GM12878 (cell line): ENCODE measurements around the gene XPO6. TPM values are rescaled to one million over a fixed set of nuclear protein-coding genes. Genes with fewer than 3 reads are reported as not detected.

ENCODE experiments used
- ATAC-seq: fragments of 200-7000 bp; cut with Tn5 transposase; 3 replicates; pipeline ENCODE4 v1.9.1; 2020; ENCODE audit warnings: mild to moderate bottlenecking, moderate library complexity
- BruUV-seq: library from RNA; stranded (reverse); fragments of 400-500 nt; replicated peaks from 2 replicates; lab custom pipeline; 2021; lab: Mats Ljungman, UMichigan
- CTCF ChIA-PET: fragments of 300-600 bp; sonication (Branson Sonifier 250); formaldehyde crosslinking; extraction: SDS; loops from one replicate; lab custom pipeline; 2021; ENCODE audit warnings: inconsistent platforms; lab: Yijun Ruan, JAX
- POLR2A ChIA-PET: fragments of 350-600 bp; formaldehyde crosslinking; extraction: SDS; loops from one replicate; lab custom pipeline; 2021; ENCODE audit warnings: inconsistent platforms; lab: Charles Lee
- RAD21 ChIA-PET: fragments of 300-600 bp; sonication (Branson Sonifier 250); formaldehyde crosslinking; loops from one replicate; lab custom pipeline; 2023; ENCODE audit warnings: antibody characterized with exemption; ENCODE audit not compliant: unreplicated experiment; lab: Charles Lee
- SMC1A ChIA-PET: fragments of 300-600 bp; sonication (Branson Sonifier 250); formaldehyde crosslinking; loops from one replicate; lab custom pipeline; 2023; ENCODE audit not compliant: unreplicated experiment, uncharacterized antibody; lab: Charles Lee
- DNase-seq: peaks from one replicate; pipeline ENCODE4 v3.0.0-alpha.2; 2011; ENCODE audit warnings: low read depth, low spot score
- FAIRE-seq: peaks from 3 replicates; lab custom pipeline; 2011; peaks lifted over from hg19 to GRCh38; lab: Jason Lieb, UNC
- H2AFZ ChIP-seq: 2 replicates; pipeline ENCODE4 v1.6.0; 2011; ENCODE audit warnings: low read depth, low read length, control low read depth; ENCODE audit not compliant: control insufficient read depth
- H3K27ac ChIP-seq: 2 replicates; pipeline ENCODE4 v1.5.1; 2011; ENCODE audit warnings: control low read depth; ENCODE audit not compliant: control insufficient read depth, insufficient read depth
- H3K27me3 ChIP-seq, 2 experiments: replicated peaks in 1 of 2; 2 replicates each; pipeline versions ENCODE4 v1.6.0 to v1.6.1; 2011; ENCODE audit warnings: low read length in 1 of 2; ENCODE audit not compliant: control insufficient read depth in 2 of 2, insufficient read depth in 2 of 2
- H3K36me3 ChIP-seq, 2 experiments: 2 replicates each; pipeline ENCODE4 v1.5.1; 2011; ENCODE audit warnings: low read length in 1 of 2; ENCODE audit not compliant: control insufficient read depth in 2 of 2, insufficient read depth in 2 of 2
- H3K4me1 ChIP-seq: 2 replicates; pipeline ENCODE4 v1.6.1; 2011; ENCODE audit warnings: mild to moderate bottlenecking, low read length, moderate library complexity, mixed read lengths; ENCODE audit not compliant: control insufficient read depth, insufficient read depth
- H3K4me2 ChIP-seq: 2 replicates; pipeline ENCODE4 v1.6.0; 2011; ENCODE audit warnings: control low read depth; ENCODE audit not compliant: control insufficient read depth, insufficient read depth
- H3K4me3 ChIP-seq: fragments of 200-600 bp; sonication (generic); 2 replicates; pipeline ENCODE4 v1.5.1; 2016
- H3K79me2 ChIP-seq: 2 replicates; pipeline ENCODE4 v1.6.0; 2011; ENCODE audit warnings: low read length; ENCODE audit not compliant: control insufficient read depth, insufficient read depth
- H3K9ac ChIP-seq: 2 replicates; pipeline ENCODE4 v1.8.0; 2011; ENCODE audit warnings: low read length, control low read depth, mixed read lengths; ENCODE audit not compliant: control insufficient read depth, insufficient read depth
- H3K9me3 ChIP-seq: replicated peaks from 3 replicates; pipeline ENCODE4 v1.5.1; 2011; ENCODE audit warnings: mild to moderate bottlenecking, low read length; ENCODE audit not compliant: control insufficient read depth, insufficient read depth
- H4K20me1 ChIP-seq: 2 replicates; pipeline ENCODE4 v1.6.0; 2011; ENCODE audit not compliant: control insufficient read depth, insufficient read depth
- CHD2 ChIP-seq: IDR thresholded peaks from 2 replicates; pipeline ENCODE4 v1.6.1; 2011; ENCODE audit warnings: low read depth, low read length, improper control_type of control experiment, borderline replicate concordance
- FOS ChIP-seq: IDR thresholded peaks from 3 replicates; pipeline ENCODE4 v1.6.1; 2011; ENCODE audit warnings: borderline replicate concordance; ENCODE audit not compliant: insufficient read length; ENCODE audit errors: extremely low read depth
- HDAC6 ChIP-seq: fragments of 200-600 bp; sonication (generic); IDR thresholded peaks from one replicate; pipeline ENCODE4 v1.8.0; 2017; ENCODE audit warnings: antibody characterized with exemption; ENCODE audit not compliant: unreplicated experiment
- MXI1 ChIP-seq: fragments of 150-350 bp; IDR thresholded peaks from 2 replicates; pipeline ENCODE4 v1.6.1; 2011; ENCODE audit warnings: low read depth, mild to moderate bottlenecking, inconsistent platforms, low read length, improper control_type of control experiment
- SP1 ChIP-seq: IDR thresholded peaks from one replicate; pipeline ENCODE4 v1.6.1; 2011; ENCODE audit warnings: low read depth, low read length
- SUZ12 ChIP-seq: fragments of 200-600 bp; sonication (generic); IDR thresholded peaks from one replicate; pipeline ENCODE4 v1.6.1; 2018; ENCODE audit warnings: antibody characterized with exemption, mild to moderate bottlenecking; ENCODE audit not compliant: unreplicated experiment
- YBX1 ChIP-seq: fragments of 450-650 bp; IDR thresholded peaks from 2 replicates; pipeline ENCODE4 v1.6.1; 2016; ENCODE audit warnings: antibody characterized with exemption
- ZNF384 ChIP-seq: IDR thresholded peaks from 2 replicates; pipeline ENCODE4 v1.6.1; 2012; ENCODE audit warnings: low read depth, mild to moderate bottlenecking, low read length, improper control_type of control experiment, borderline replicate concordance
- WGBS: methylation state at CpG from one replicate; pipeline ENCODE4 v1.1.6; 2016; ENCODE audit warnings: low lambda C conversion rate; ENCODE audit not compliant: insufficient replicate concordance, insufficient coverage; ENCODE audit errors: missing lambda C conversion rate; 5-methylcytosine and 5-hydroxymethylcytosine counted together
- in situ Hi-C: fragments of 300-500 bp; cut with MboI; formaldehyde crosslinking; loops from 9 replicates; pipeline ENCODE4 v1.14.3; 2018; ENCODE audit warnings: mixed read lengths
- intact Hi-C: fragments of 100-400 bp; cut with micrococcal nuclease; formaldehyde crosslinking; loops from one replicate; pipeline ENCODE4 v1.14.2; 2022; ENCODE audit not compliant: unreplicated experiment
- polyA plus RNA-seq, 11 experiments: library from polyadenylated mRNA; depleted of rRNA in 4 of 11; unstranded in 6 of 11; stranded (reverse) in 5 of 11; fragments of >200 nt; fragmentation: Nextera tagmentation in 4 of 11; fragmentation: Illumina TruSeq in 1 of 11; extraction: Ambion mirVana in 4 of 11; extraction: Trizol in 1 of 11; gene quantifications; 1 replicate in 1 of 11; 2 replicates in 10 of 11; pipeline versions ENCODE4 v1.2.1 to v1.2.3, GENCODE V29; 2011 to 2016; ENCODE audit warnings: inconsistent platforms in 2 of 11, missing spikeins in 2 of 11, low read depth in 1 of 11
- total RNA-seq, 4 experiments: library from RNA; depleted of rRNA in 3 of 4; stranded (reverse); fragments of >200 nt in 3 of 4; fragmentation: Illumina TruSeq in 1 of 4; extraction: Trizol in 1 of 4; gene quantifications; 2 replicates each; pipeline versions ENCODE4 v1.2.1 to v1.2.3, GENCODE V29; 2013 to 2021
- TF ChIP-seq, protein P1 (sequence below): IDR thresholded peaks from 2 replicates; pipeline ENCODE4 v1.6.1; 2011; ENCODE audit warnings: low read depth, low read length, improper control_type of control experiment, borderline replicate concordance
- TF ChIP-seq, protein P2 (sequence below): fragments of 450-650 bp; IDR thresholded peaks from 2 replicates; pipeline ENCODE4 v1.6.1; 2017; ENCODE audit warnings: mild to moderate bottlenecking
- TF ChIP-seq, protein P3 (sequence below): IDR thresholded peaks from 2 replicates; pipeline ENCODE4 v1.6.1; 2011; ENCODE audit warnings: borderline replicate concordance, low read depth, mild to moderate bottlenecking, moderate library complexity, mixed read lengths, low read length; ENCODE audit not compliant: insufficient read depth; ENCODE audit errors: extremely low read length
- TF ChIP-seq, protein P4 (sequence below): IDR thresholded peaks from 2 replicates; pipeline ENCODE4 v1.6.1; 2011; ENCODE audit warnings: mild to moderate bottlenecking, low read depth, low read length, moderate library complexity; ENCODE audit not compliant: insufficient replicate concordance
- TF ChIP-seq, protein P5 (sequence below): fragments of 450-650 bp; IDR thresholded peaks from 2 replicates; pipeline ENCODE4 v1.6.1; 2017; ENCODE audit warnings: borderline replicate concordance
- TF ChIP-seq, protein P6 (sequence below): fragments of 150-350 bp; IDR thresholded peaks from 2 replicates; pipeline ENCODE4 v1.6.1; 2014; ENCODE audit warnings: mild to moderate bottlenecking, low read depth, low read length

XPO6 gene
- total and polyA plus RNA-seq, 10 of the 15 experiments (the other 5 are each of a cell fraction or from before 2014, with no cell fraction given), result 9.9 to 246 (median 110) TPM

DNA sequence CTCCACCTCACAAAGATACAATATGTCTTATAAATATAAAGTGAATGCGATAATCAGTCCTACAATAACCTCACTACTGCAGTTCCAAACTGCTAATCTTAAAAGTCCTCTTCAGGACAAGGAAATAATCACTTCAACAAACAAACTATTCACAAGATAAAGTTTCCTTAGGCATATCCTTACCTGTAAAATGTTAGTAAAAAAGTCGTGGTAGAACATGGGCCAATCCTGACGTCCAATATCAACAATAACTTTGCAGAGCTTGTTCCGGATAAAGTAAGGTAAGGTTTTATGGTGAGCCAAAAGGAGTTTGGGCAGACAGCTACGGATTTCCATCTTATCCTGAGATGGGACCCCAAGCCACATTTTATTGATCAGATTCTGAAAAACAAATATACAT is 36.0 kb downstream of the XPO6 start (continued):
- no peak for TF ChIP-seq YBX1
- TF ChIP-seq HDAC6, result no peak
- no peak for TF ChIP-seq FOS
- TF ChIP-seq, protein P1, sequence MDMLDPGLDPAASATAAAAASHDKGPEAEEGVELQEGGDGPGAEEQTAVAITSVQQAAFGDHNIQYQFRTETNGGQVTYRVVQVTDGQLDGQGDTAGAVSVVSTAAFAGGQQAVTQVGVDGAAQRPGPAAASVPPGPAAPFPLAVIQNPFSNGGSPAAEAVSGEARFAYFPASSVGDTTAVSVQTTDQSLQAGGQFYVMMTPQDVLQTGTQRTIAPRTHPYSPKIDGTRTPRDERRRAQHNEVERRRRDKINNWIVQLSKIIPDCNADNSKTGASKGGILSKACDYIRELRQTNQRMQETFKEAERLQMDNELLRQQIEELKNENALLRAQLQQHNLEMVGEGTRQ, result no peak

DNA sequence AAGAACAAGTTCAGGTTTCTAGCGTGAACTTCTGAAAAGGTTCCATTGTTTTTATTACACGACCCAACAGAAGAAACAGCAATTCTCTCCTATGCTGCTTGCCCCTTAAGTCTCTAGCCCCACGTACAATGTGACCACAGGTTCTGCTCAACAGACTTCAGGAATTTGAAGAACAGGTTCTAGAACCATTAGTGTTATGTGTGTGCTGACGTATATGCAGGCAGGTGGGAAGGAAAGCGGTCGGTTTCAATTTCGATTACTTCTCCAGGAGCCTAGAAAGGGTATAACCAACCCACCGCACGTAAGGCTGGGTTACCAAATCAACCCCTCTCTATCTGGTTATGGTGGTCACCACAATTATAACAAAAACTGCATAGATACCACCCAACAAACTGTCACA is 39.4 kb downstream of the XPO6 start:
- BruUV-seq, result no TSS peak
- FAIRE-seq, result no peak
- Histone ChIP-seq H3K36me3 (peaks cover 23 to 42% of the 10 kb centered on the region in 2 experiments), H3K9me3 (no peaks in the 10 kb centered on the region), H3K9ac (no peak overlapping the region), H2AFZ (no peak overlapping the region), H4K20me1 (0 out of 2 replicates have a peak, but pooled peaks cover 2% of the 10 kb centered on the region), H3K79me2 (peaks cover 31% of the 10 kb centered on the region), H3K27ac (no peak overlapping the region), H3K4me1 (no peaks in the 10 kb centered on the region), H3K27me3 (no peaks in the 10 kb centered on the region), H3K4me3 (no peak overlapping the region), H3K4me2 (no peak overlapping the region)
- no peak for DNase-seq
- RAD21 ChIA-PET, result interaction anchor here (1.4 kb wide), 1 partner anchor 14 kb away, joined by 3 read pairs; no protein-coding TSS in a partner anchor
- SMC1A ChIA-PET, result interaction anchor here (0.6 to 1.8 kb wide), 6 partner anchors 9 to 39 kb away, joined by 3 to 5 read pairs (median 4); no protein-coding TSS in a partner anchor
- ATAC-seq, result no peak
- intact Hi-C loops (no loop called here), in situ Hi-C loops (no loop called here)
- CTCF ChIA-PET, result interaction anchor here (0.6 to 0.9 kb wide), 2 partner anchors 10 to 17 kb away, joined by 3 to 7 read pairs; no protein-coding TSS in a partner anchor
- WGBS, result 76% methylated on average over 9 of the region's 9 CpGs
- POLR2A ChIA-PET, result interaction anchor here (0.7 kb wide), 1 partner anchor 22 kb away, joined by 3 read pairs; no protein-coding TSS in a partner anchor
- no peak for TF ChIP-seq SP1
- TF ChIP-seq, protein P2, sequence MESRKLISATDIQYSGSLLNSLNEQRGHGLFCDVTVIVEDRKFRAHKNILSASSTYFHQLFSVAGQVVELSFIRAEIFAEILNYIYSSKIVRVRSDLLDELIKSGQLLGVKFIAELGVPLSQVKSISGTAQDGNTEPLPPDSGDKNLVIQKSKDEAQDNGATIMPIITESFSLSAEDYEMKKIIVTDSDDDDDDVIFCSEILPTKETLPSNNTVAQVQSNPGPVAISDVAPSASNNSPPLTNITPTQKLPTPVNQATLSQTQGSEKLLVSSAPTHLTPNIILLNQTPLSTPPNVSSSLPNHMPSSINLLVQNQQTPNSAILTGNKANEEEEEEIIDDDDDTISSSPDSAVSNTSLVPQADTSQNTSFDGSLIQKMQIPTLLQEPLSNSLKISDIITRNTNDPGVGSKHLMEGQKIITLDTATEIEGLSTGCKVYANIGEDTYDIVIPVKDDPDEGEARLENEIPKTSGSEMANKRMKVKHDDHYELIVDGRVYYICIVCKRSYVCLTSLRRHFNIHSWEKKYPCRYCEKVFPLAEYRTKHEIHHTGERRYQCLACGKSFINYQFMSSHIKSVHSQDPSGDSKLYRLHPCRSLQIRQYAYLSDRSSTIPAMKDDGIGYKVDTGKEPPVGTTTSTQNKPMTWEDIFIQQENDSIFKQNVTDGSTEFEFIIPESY, result no peak
- TF ChIP-seq, protein P3, sequence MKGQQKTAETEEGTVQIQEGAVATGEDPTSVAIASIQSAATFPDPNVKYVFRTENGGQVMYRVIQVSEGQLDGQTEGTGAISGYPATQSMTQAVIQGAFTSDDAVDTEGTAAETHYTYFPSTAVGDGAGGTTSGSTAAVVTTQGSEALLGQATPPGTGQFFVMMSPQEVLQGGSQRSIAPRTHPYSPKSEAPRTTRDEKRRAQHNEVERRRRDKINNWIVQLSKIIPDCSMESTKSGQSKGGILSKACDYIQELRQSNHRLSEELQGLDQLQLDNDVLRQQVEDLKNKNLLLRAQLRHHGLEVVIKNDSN, result no peak
- TF ChIP-seq ZNF384, result no peak
- TF ChIP-seq, protein P4, sequence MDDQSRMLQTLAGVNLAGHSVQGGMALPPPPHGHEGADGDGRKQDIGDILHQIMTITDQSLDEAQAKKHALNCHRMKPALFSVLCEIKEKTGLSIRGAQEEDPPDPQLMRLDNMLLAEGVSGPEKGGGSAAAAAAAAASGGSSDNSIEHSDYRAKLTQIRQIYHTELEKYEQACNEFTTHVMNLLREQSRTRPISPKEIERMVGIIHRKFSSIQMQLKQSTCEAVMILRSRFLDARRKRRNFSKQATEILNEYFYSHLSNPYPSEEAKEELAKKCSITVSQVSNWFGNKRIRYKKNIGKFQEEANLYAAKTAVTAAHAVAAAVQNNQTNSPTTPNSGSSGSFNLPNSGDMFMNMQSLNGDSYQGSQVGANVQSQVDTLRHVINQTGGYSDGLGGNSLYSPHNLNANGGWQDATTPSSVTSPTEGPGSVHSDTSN, result no peak
- TF ChIP-seq, protein P5, sequence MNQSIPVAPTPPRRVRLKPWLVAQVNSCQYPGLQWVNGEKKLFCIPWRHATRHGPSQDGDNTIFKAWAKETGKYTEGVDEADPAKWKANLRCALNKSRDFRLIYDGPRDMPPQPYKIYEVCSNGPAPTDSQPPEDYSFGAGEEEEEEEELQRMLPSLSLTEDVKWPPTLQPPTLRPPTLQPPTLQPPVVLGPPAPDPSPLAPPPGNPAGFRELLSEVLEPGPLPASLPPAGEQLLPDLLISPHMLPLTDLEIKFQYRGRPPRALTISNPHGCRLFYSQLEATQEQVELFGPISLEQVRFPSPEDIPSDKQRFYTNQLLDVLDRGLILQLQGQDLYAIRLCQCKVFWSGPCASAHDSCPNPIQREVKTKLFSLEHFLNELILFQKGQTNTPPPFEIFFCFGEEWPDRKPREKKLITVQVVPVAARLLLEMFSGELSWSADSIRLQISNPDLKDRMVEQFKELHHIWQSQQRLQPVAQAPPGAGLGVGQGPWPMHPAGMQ, result no peak
- no peak for TF ChIP-seq CHD2
- TF ChIP-seq, protein P6, sequence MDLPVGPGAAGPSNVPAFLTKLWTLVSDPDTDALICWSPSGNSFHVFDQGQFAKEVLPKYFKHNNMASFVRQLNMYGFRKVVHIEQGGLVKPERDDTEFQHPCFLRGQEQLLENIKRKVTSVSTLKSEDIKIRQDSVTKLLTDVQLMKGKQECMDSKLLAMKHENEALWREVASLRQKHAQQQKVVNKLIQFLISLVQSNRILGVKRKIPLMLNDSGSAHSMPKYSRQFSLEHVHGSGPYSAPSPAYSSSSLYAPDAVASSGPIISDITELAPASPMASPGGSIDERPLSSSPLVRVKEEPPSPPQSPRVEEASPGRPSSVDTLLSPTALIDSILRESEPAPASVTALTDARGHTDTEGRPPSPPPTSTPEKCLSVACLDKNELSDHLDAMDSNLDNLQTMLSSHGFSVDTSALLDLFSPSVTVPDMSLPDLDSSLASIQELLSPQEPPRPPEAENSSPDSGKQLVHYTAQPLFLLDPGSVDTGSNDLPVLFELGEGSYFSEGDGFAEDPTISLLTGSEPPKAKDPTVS, result no peak
- no peak for TF ChIP-seq MXI1
- TF ChIP-seq SUZ12, result no peak
